NCI-H510A (cell line): Measurements from ENCODE around the gene KCNJ14.
"Not testable (repeated sequence)": the region's sequence is repeated elsewhere in the genome, so short reads cannot be mapped to it uniquely, and the experiment has no call there.

ENCODE experiments used
- DNase-seq: peaks from one replicate; lab custom pipeline; 2025; lab: John Stamatoyannopoulos, UW

Gene KCNJ14

GRCh38 chr19:48488478-48488877 is 33.1 kb downstream of the KCNJ14 start:
- not testable (repeated sequence) for DNase-seq

- peak; percentile 35 for DNase-seq
Observed at GRCh38 chr19:48489608-48490216, 34.3 kb downstream of the KCNJ14 start.

GRCh38 chr19:48490981-48491792 is 35.8 kb downstream of the KCNJ14 start:
- DNase-seq = peak; percentile 47

- no peak for DNase-seq
Observed at GRCh38 chr19:48491793-48492123, 36.4 kb downstream of the KCNJ14 start.

GRCh38 chr19:48492925-48493717 is 37.7 kb downstream of the KCNJ14 start:
- no peak for DNase-seq

GRCh38 chr19:48493718-48494401 is 38.5 kb downstream of the KCNJ14 start:
- no peak for DNase-seq

GRCh38 chr19:48495396-48495795 is 40.0 kb downstream of the KCNJ14 start:
- no peak for DNase-seq

GRCh38 chr19:48496959-48497727 is 41.8 kb downstream of the KCNJ14 start:
- no peak for DNase-seq

- no peak for DNase-seq
Observed at GRCh38 chr19:48497728-48498594, 42.6 kb downstream of the KCNJ14 start.

- no peak for DNase-seq
Observed at GRCh38 chr19:48498595-48499311, 43.4 kb downstream of the KCNJ14 start.

GRCh38 chr19:48499316-48500090 is 44.1 kb downstream of the KCNJ14 start:
- DNase-seq = no peak

GRCh38 chr19:48500830-48501493 is 45.6 kb downstream of the KCNJ14 start:
- DNase-seq = no peak

- peak; percentile 46 for DNase-seq
Observed at GRCh38 chr19:48501494-48502349, 46.3 kb downstream of the KCNJ14 start.

- no peak for DNase-seq
Observed at GRCh38 chr19:48502350-48503018, 47.1 kb downstream of the KCNJ14 start.

GRCh38 chr19:48506138-48506733 is 50.9 kb downstream of the KCNJ14 start:
- no peak for DNase-seq

GRCh38 chr19:48507911-48508439 is 52.6 kb downstream of the KCNJ14 start:
- no peak for DNase-seq
